HEK293 (cell line): ENCODE results near the gene MCU.
A peak's percentile ranks its signal among the peaks of the same experiment; 100 is the strongest.

Experiments
- AEBP2 ChIP-seq: fragments of 450-650 bp; formaldehyde crosslinking; IDR thresholded peaks from 2 replicates; pipeline ENCODE4 v1.5.1; 2016; ENCODE audit warnings: missing biosample characterization, missing genetic modification characterization, borderline replicate concordance
- ATF2 ChIP-seq: fragments of 450-650 bp; formaldehyde crosslinking; IDR thresholded peaks from 2 replicates; pipeline ENCODE4 v1.5.1; 2016; ENCODE audit warnings: missing biosample characterization, missing genetic modification characterization, low read depth
- GLI4 ChIP-seq: fragments of 450-650 bp; formaldehyde crosslinking; IDR thresholded peaks from 2 replicates; pipeline ENCODE4 v1.5.1; 2016; ENCODE audit warnings: missing biosample characterization, missing genetic modification characterization
- REST ChIP-seq: fragments of 450-650 bp; formaldehyde crosslinking; IDR thresholded peaks from 2 replicates; pipeline ENCODE4 v1.5.1; 2016; ENCODE audit warnings: missing biosample characterization, missing genetic modification characterization
- ZBTB17 ChIP-seq: fragments of 450-650 bp; formaldehyde crosslinking; IDR thresholded peaks from 2 replicates; pipeline ENCODE4 v1.5.1; 2016; ENCODE audit warnings: missing biosample characterization, missing genetic modification characterization
- ZEB2 ChIP-seq: fragments of 450-650 bp; formaldehyde crosslinking; IDR thresholded peaks from 2 replicates; pipeline ENCODE4 v1.5.1; 2016; ENCODE audit warnings: missing biosample characterization, missing genetic modification characterization
- ZIC2 ChIP-seq: fragments of 450-650 bp; formaldehyde crosslinking; IDR thresholded peaks from 2 replicates; pipeline ENCODE4 v1.5.1; 2016; ENCODE audit warnings: missing biosample characterization, missing genetic modification characterization
- ZNF148 ChIP-seq: fragments of 450-650 bp; formaldehyde crosslinking; IDR thresholded peaks from 2 replicates; pipeline ENCODE4 v1.5.0; 2017; ENCODE audit warnings: missing biosample characterization, missing genetic modification characterization, borderline replicate concordance
- ZNF2 ChIP-seq: fragments of 450-650 bp; formaldehyde crosslinking; IDR thresholded peaks from 2 replicates; pipeline ENCODE4 v1.5.1; 2016; ENCODE audit warnings: missing biosample characterization, missing genetic modification characterization
- ZNF223 ChIP-seq: fragments of 450-650 bp; formaldehyde crosslinking; IDR thresholded peaks from 2 replicates; pipeline ENCODE4 v1.5.1; 2016; ENCODE audit warnings: missing biosample characterization, missing genetic modification characterization
- ZNF23 ChIP-seq: fragments of 450-650 bp; formaldehyde crosslinking; IDR thresholded peaks from 2 replicates; pipeline ENCODE4 v1.5.1; 2016; ENCODE audit warnings: missing biosample characterization, missing genetic modification characterization, borderline replicate concordance
- ZNF362 ChIP-seq: fragments of 450-650 bp; formaldehyde crosslinking; IDR thresholded peaks from 2 replicates; pipeline ENCODE4 v1.5.1; 2016; ENCODE audit warnings: missing biosample characterization, missing genetic modification characterization
- ZNF426 ChIP-seq: fragments of 450-650 bp; formaldehyde crosslinking; IDR thresholded peaks from 2 replicates; pipeline ENCODE4 v1.5.1; 2017; ENCODE audit warnings: missing biosample characterization, missing genetic modification characterization, mild to moderate bottlenecking, inconsistent platforms, moderate library complexity
- ZNF518A ChIP-seq: fragments of 450-650 bp; formaldehyde crosslinking; conservative IDR thresholded peaks from 2 replicates; pipeline ENCODE4 v1.5.1; 2016; ENCODE audit warnings: low read depth, missing biosample characterization, missing genetic modification characterization
- ZNF529 ChIP-seq: fragments of 450-650 bp; formaldehyde crosslinking; IDR thresholded peaks from 2 replicates; pipeline ENCODE4 v1.5.1; 2017; ENCODE audit warnings: missing genetic modification characterization, missing biosample characterization; ENCODE audit not compliant: insufficient replicate concordance
- ZNF549 ChIP-seq: fragments of 450-650 bp; IDR thresholded peaks from 2 replicates; pipeline ENCODE4 v1.5.1; 2018; ENCODE audit warnings: missing biosample characterization, missing genetic modification characterization, mild to moderate bottlenecking, inconsistent platforms, moderate library complexity
- ZNF600 ChIP-seq: fragments of 450-650 bp; formaldehyde crosslinking; IDR thresholded peaks from 2 replicates; pipeline ENCODE4 v1.5.1; 2016; ENCODE audit warnings: missing biosample characterization, missing genetic modification characterization
- ZNF623 ChIP-seq: fragments of 450-650 bp; formaldehyde crosslinking; IDR thresholded peaks from 2 replicates; pipeline ENCODE4 v1.5.1; 2016; ENCODE audit warnings: missing biosample characterization, missing genetic modification characterization
- ZNF654 ChIP-seq: fragments of 450-650 bp; formaldehyde crosslinking; IDR thresholded peaks from 2 replicates; pipeline ENCODE4 v1.5.1; 2016; ENCODE audit warnings: low read depth, missing biosample characterization, missing genetic modification characterization
- ZNF658 ChIP-seq: fragments of 450-650 bp; formaldehyde crosslinking; IDR thresholded peaks from 2 replicates; pipeline ENCODE4; 2016; ENCODE audit warnings: missing biosample characterization, missing genetic modification characterization
- ZNF768 ChIP-seq: fragments of 450-650 bp; formaldehyde crosslinking; IDR thresholded peaks from 2 replicates; pipeline ENCODE4 v1.5.1; 2018; ENCODE audit warnings: missing biosample characterization, mild to moderate bottlenecking, missing genetic modification characterization

Gene MCU

GRCh38 chr10:72688208-72688651, 3.7 kb upstream of the MCU start (continued):
- TF ChIP-seq ZNF223: no peak
- TF ChIP-seq ZEB2 (tag by site-specific recombination): peak; percentile 88
- peak; percentile 87 for TF ChIP-seq ZNF600 (tag by site-specific recombination)
- no peak; the same call in 1 of the 2 replicates for TF ChIP-seq ZNF654 (tag by site-specific recombination)
- TF ChIP-seq ZNF148: no peak
- no peak for TF ChIP-seq ZNF768 (tag by site-specific recombination)
- TF ChIP-seq ZNF549 (tag by site-specific recombination): no peak
- TF ChIP-seq ZNF518A (tag by site-specific recombination): 0 out of 2 replicates have a peak, but pooled peaks have one; percentile 38
- no peak for TF ChIP-seq AEBP2
- peak; percentile 92 for TF ChIP-seq ATF2 (tag by site-specific recombination)
- 0 out of 2 replicates have a peak, but pooled peaks have one; percentile 48 for TF ChIP-seq ZBTB17 (tag by site-specific recombination)
- no peak for TF ChIP-seq REST (tag by site-specific recombination)
- TF ChIP-seq ZIC2 (tag by site-specific recombination): no peak
- no peak for TF ChIP-seq ZNF529
- peak; percentile 44; the same call in 1 of the 2 replicates for TF ChIP-seq ZNF2 (tag by site-specific recombination)
- TF ChIP-seq ZNF23: no peak
- TF ChIP-seq ZNF623: no peak
- TF ChIP-seq ZNF426 (tag by site-specific recombination): no peak
- no peak for TF ChIP-seq ZNF658
- peak; percentile 85 for TF ChIP-seq ZNF362 (tag by site-specific recombination)
- TF ChIP-seq GLI4 (tag by site-specific recombination): no peak
